ENCODE results near the gene HS3ST4.
A peak's percentile ranks its signal among the peaks of the same experiment; 100 is the strongest.

HS3ST4 gene

GRCh38 chr16:25691519-25692091 is at the start of gene HS3ST4:
HS3ST4 (plus strand) TSS chr16:25691959.
- H3K27me3 Mint-ChIP-seq: peaks cover 91% of the 10 kb centered on the region
- no peak for ATAC-seq
- peak within 1 kb of the TSS in 1 of 2 donors; percentile 37 for H3K27ac Mint-ChIP-seq

DNA sequence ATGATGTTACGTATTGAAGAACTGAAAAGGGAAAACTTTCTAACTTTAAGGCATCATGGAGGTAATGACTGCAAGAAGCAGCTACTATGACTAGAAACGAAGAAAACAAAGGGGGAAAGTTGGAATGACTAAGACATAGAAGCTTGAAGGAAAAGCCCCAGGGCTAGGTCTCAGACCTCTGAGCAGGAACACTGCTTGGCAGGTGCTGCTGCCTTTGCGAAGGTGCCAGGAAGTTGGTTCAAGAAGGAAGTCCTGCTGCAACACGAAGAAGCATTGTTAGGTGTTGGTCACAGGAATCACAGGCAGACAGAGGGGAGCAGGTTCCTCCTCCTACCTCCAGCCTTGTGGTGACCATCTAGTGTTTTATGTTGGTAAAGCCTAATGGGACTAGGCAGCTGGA is 48.1 kb upstream of the HS3ST4 start:
- H3K4me3 Mint-ChIP-seq: no peak overlapping the region
- H3K4me1 Mint-ChIP-seq: no peaks in the 10 kb centered on the region
- no peak for ATAC-seq
- peaks cover 22 to 35% of the 10 kb centered on the region in 2 donors for H3K9me3 Mint-ChIP-seq
- H3K27me3 Mint-ChIP-seq: peaks cover 10% of the 10 kb centered on the region
- DNase-seq: no peak
- no peak overlapping the region for H3K27ac Mint-ChIP-seq

More at GRCh38 chr16:25691519-25692091, at the start of gene HS3ST4:
- DNase-seq: no peak
- H3K4me1 Mint-ChIP-seq: peaks cover 13% of the 10 kb centered on the region
- no peaks in the 10 kb centered on the region for H3K9me3 Mint-ChIP-seq
- H3K4me3 Mint-ChIP-seq: peak within 1 kb of the TSS; percentile 49 to 63

DNA sequence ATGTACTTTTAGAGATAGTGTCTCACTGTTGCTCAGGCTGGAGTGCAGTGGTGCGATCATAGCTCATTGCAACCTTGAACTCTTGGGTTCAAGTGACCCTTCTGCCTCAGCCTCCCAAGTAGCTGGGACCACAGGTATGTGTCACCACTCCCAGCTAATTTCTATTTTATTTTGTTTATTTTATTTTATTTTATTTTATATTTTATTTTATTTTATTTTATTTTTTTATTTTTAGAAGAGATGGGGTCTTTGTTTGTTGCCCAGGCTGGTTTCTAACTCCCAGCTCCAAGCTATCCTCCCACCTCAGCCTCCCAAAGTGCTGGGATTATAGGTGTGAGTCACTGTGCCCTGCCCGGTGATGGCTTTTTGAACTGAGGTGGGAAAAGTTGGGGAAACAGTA is 35.1 kb upstream of the HS3ST4 start:
- H3K4me1 Mint-ChIP-seq: no peaks in the 10 kb centered on the region
- DNase-seq (no peak), ATAC-seq (no peak)
- H3K27me3 Mint-ChIP-seq: peaks cover 34% of the 10 kb centered on the region
- H3K4me3 Mint-ChIP-seq: no peak overlapping the region
- peaks cover 4 to 15% of the 10 kb centered on the region in 2 donors for H3K9me3 Mint-ChIP-seq
- H3K27ac Mint-ChIP-seq: no peak overlapping the region

- Mint-ChIP-seq H3K27me3 (peaks cover 14% of the 10 kb centered on the region), H3K9me3 (no peaks in the 10 kb centered on the region), H3K4me3 (no peak overlapping the region), H3K4me1 (no peaks in the 10 kb centered on the region), H3K27ac (no peak overlapping the region)
- ATAC-seq: no peak
- no peak for DNase-seq
Observed at GRCh38 chr16:25676820-25677219, 14.9 kb upstream of the HS3ST4 start.

DNA sequence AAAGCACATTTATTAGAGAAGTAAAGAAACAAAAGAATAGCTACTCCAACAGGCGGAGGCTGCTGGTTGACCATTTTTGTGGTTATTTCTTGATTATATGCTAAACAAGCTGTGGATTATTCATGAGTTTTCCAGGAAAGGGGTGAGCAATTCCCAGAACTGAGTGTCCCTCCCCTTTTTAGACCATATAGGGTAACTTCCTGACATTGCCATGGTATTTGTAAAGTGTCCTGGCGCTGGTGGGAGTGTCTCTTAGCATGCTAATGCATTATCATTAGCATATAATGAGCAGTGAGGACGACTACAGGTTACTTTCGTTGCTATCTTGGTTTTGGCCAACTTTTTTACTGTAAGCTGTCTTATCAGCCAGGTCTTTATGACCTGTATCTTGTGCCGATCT is 12.2 kb upstream of the HS3ST4 start:
- no peaks in the 10 kb centered on the region for H3K4me1 Mint-ChIP-seq
- ATAC-seq (no peak), DNase-seq (no peak)
- no peak overlapping the region for H3K4me3 Mint-ChIP-seq
- H3K9me3 Mint-ChIP-seq: no peaks in the 10 kb centered on the region
- H3K27me3 Mint-ChIP-seq: peaks cover 8% of the 10 kb centered on the region
- H3K27ac Mint-ChIP-seq: no peak overlapping the region

GRCh38 chr16:25689137-25689836 is 2.5 kb upstream of the HS3ST4 start:
- Mint-ChIP-seq H3K4me1 (peaks cover 13% of the 10 kb centered on the region), H3K27ac (no peak overlapping the region), H3K9me3 (no peaks in the 10 kb centered on the region), H3K27me3 (peaks cover 68% of the 10 kb centered on the region), H3K4me3 (no peak overlapping the region)
- ATAC-seq (no peak), DNase-seq (no peak)

DNA sequence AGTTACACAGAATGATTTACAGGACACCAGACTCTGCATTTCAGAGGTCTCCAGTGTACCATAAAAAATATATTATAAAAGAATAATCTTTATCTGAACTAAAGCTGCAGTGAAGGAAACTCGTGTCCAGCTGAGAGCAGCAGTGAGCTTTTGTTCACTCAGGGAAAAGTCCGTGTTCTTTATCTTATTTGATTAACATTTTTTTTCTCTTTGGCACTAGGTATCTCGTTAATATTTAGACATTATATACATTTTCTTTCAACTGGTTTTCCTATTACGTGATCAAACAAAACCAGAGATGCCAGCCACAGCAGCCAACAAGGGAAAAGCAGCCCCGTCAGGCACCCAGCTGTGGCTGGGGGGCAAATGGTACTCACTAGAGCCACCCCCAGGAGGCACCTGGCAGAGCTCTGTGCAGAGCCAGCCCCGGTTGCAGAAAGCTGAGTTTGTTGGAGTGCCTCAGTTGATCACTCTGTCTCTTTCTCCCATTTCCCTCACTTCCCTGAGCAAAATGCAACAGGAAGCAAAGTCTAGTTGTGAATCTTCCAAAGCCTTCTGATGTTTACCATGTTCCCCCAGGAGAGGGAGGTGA is 1.1 kb upstream of the HS3ST4 start:
- Mint-ChIP-seq H3K9me3 (no peaks in the 10 kb centered on the region), H3K4me1 (peaks cover 13% of the 10 kb centered on the region), H3K4me3 (peak overlapping the region; percentile 49 to 63), H3K27me3 (peaks cover 82% of the 10 kb centered on the region), H3K27ac (peak overlapping the region in 1 of 2 donors; percentile 13)
- DNase-seq: no peak
- ATAC-seq: no peak

DNA sequence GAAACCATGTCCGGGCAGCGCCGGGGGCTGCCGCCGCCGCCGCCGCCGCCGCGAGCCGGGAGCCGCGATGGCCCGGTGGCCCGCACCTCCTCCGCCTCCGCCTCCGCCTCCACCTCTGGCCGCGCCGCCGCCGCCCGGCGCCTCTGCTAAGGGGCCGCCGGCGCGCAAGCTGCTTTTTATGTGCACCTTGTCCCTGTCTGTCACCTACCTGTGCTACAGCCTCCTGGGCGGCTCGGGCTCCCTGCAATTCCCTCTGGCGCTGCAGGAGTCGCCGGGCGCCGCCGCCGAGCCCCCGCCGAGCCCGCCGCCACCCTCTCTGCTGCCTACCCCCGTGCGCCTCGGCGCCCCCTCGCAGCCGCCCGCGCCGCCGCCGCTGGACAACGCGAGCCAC is 587 bp downstream of the HS3ST4 start:
- ATAC-seq: no peak
- no peaks in the 10 kb centered on the region for H3K9me3 Mint-ChIP-seq
- H3K4me3 Mint-ChIP-seq: no peak overlapping the region
- H3K27ac Mint-ChIP-seq: no peak overlapping the region
- peaks cover 13% of the 10 kb centered on the region for H3K4me1 Mint-ChIP-seq
- peaks cover 89% of the 10 kb centered on the region for H3K27me3 Mint-ChIP-seq
- DNase-seq: no peak

DNA sequence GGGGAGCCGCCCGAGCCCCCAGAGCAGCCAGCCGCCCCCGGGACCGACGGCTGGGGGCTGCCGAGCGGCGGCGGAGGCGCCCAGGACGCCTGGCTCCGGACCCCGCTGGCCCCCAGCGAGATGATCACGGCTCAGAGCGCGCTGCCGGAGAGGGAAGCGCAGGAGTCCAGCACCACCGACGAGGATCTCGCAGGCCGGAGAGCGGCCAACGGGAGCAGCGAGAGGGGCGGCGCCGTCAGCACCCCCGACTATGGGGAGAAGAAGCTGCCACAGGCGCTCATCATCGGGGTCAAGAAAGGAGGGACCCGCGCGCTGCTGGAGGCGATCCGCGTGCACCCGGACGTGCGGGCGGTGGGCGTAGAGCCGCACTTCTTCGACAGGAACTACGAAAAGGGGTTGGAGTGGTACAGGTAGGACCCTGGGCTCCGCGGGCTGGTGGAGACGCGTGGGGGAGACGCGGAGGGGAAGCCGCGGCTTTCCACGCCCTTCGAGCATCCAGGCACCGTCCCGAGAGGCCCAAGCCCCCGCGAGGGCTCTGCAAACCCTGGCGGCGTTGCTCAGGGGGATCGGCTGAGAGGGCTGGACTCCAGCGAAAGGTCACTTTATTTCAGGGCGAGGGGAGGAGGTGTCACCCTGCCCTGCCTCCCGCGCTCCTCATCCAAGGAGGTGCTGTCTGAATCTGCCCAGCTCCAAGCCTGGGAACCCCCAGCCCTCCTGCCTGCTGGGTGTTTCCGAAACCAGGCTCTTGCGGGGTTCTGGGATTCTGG is 1.2 kb downstream of the HS3ST4 start:
- peak overlapping the region in 1 of 2 donors; percentile 21 for H3K4me3 Mint-ChIP-seq
- H3K27ac Mint-ChIP-seq: no peak overlapping the region
- H3K9me3 Mint-ChIP-seq: no peaks in the 10 kb centered on the region
- H3K4me1 Mint-ChIP-seq: peaks cover 13% of the 10 kb centered on the region
- DNase-seq (no peak), ATAC-seq (no peak)
- H3K27me3 Mint-ChIP-seq: peaks cover 89% of the 10 kb centered on the region

DNA sequence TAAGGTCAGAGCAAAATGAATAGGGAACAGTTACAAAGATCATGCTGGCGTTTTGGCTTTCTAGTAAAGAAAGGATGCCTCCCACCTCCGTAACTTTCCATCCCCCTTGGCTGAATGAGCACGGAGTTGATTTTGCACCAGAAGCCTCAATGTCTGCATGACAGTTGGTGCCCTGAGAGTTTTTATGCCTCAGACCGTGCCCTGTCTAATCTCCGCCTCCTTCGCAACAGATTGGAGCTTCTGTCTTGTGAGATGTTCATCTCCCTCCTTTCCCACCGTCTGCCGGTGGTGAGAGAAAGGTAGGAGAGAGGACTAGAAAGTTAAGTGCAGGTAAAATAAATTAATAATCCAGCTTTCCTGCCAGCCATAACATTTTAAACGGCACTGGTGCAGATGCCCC is 1.9 kb downstream of the HS3ST4 start:
- DNase-seq (no peak), ATAC-seq (no peak)
- Mint-ChIP-seq H3K27me3 (peaks cover 85% of the 10 kb centered on the region), H3K9me3 (no peaks in the 10 kb centered on the region), H3K4me1 (peaks cover 13% of the 10 kb centered on the region), H3K27ac (no peak overlapping the region), H3K4me3 (no peak overlapping the region)

GRCh38 chr16:25699069-25699468 is 7.3 kb downstream of the HS3ST4 start:
- Mint-ChIP-seq H3K4me3 (no peak overlapping the region), H3K27ac (no peak overlapping the region), H3K27me3 (peaks cover 39% of the 10 kb centered on the region), H3K4me1 (no peaks in the 10 kb centered on the region), H3K9me3 (no peaks in the 10 kb centered on the region)
- ATAC-seq (no peak), DNase-seq (no peak)

DNA sequence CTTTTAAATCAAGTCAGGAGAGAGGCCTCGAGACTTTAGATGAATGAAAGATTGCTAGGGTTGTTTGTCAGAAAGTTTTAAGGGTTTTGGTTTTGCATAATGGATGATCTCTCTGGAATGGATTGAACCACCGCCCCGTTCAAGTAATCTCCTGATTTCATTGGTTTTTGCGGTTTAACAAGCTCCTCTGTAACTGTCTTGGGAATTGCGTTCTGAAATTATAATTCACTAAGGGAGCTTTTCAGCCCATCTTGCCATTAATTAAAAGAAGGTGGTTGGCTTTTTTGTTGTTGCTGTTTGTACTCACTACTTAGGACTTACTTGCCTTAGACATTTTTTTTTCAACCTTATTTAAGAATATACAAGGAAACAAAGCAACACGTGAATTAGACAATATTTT is 8.8 kb downstream of the HS3ST4 start:
- Mint-ChIP-seq H3K27ac (no peak overlapping the region), H3K27me3 (peaks cover 33% of the 10 kb centered on the region), H3K4me1 (no peaks in the 10 kb centered on the region), H3K4me3 (no peak overlapping the region), H3K9me3 (no peaks in the 10 kb centered on the region)
- ATAC-seq (no peak), DNase-seq (no peak)

DNA sequence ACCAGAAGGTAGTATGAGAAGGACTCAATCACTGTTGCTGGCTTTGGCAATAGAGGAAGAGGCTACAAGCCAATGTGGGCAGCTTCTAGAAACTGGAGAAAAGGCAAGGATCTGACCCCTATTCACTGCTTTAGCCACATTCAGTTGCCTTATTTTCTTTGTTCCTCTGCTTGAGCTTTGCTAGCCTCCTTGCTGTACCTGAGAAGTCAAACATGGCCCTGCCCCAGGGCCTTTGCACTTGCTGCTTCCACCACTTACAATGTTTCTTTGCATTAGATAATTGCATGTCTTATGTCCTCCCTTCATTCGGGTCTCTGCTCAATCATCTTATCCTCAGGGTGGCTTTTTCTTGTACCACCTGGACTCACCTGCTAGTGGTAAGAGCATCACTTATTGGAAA is 15.8 kb downstream of the HS3ST4 start:
- ATAC-seq: no peak
- Mint-ChIP-seq H3K27ac (no peak overlapping the region), H3K4me3 (no peak overlapping the region), H3K4me1 (no peaks in the 10 kb centered on the region), H3K9me3 (no peaks in the 10 kb centered on the region), H3K27me3 (peaks cover 22% of the 10 kb centered on the region)
- DNase-seq: no peak

DNA sequence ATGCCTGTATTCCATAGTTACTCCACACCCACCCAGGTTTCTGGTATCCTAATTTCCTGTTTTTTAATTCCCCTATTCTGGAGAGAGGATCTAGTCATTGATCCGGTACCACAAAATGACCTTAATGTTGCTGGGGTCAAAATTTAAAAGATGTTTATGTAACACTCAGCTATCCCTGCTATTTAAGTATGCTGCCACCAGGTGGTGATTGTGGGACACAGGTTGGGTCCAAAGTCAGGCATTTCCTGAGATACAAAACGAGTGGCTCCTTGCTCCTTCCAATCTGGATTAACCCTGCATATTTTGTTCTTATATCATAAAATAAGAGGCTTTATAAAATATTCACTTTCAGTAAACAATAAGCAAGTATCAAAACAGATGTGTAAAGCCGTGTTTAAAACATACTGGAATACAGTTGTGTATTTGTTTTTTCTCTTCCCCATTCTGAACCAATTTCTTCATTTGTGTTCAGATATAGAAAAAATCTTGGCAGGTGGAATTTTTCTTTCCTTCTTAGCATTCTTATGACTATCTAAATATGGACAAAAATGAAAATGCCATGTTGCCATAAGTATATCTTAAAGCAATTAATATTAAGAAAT is 16.3 kb downstream of the HS3ST4 start:
- ATAC-seq (no peak), DNase-seq (no peak)
- Mint-ChIP-seq H3K4me3 (no peak overlapping the region), H3K9me3 (no peaks in the 10 kb centered on the region), H3K4me1 (no peaks in the 10 kb centered on the region), H3K27me3 (peaks cover 22% of the 10 kb centered on the region), H3K27ac (no peak overlapping the region)

DNA sequence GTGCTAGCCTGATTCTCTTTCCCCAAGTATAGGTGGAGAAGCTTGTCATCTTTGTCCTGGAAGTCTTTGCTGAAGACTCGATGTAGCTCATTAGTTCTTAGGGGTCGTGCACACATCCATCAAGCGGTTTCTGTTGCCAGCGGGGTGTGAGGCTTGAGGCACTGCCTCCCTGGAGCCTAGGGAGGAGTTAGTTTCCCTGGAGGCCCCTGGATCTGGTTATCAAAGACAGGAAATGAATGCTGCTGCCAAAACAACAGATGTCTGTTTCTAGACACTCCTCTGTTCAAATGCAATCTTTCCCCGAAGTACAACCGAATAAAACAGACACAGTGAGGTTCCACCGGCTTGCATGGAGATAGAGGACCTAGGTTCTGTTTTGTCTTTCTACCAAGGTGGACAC is 17.5 kb downstream of the HS3ST4 start:
- no peaks in the 10 kb centered on the region for H3K4me1 Mint-ChIP-seq
- ATAC-seq: no peak

More for the DNA sequence above, 17.5 kb downstream of the HS3ST4 start:
- no peak for DNase-seq
- no peak overlapping the region for H3K4me3 Mint-ChIP-seq
- H3K27me3 Mint-ChIP-seq: peaks cover 31% of the 10 kb centered on the region
- no peaks in the 10 kb centered on the region for H3K9me3 Mint-ChIP-seq
- no peak overlapping the region for H3K27ac Mint-ChIP-seq
